NCI-H460 (cell line): ENCODE data around the gene PDPK1. TPM values are rescaled to one million over a fixed set of nuclear protein-coding genes. Genes with fewer than 3 reads are reported as not detected.

ENCODE experiments used
- DNase-seq: peaks from one replicate; pipeline ENCODE4 v3.0.0-alpha.2; 2016; ENCODE audit warnings: low read depth; ENCODE audit errors: extremely low read depth
- total RNA-seq: library from RNA; depleted of rRNA; stranded (reverse); fragments of >200 nt; shearing (Covaris generic); gene quantifications from 2 replicates; pipeline ENCODE4 v1.2.3, GENCODE V29; 2014

Gene PDPK1
- total RNA-seq, 1 experiment from 2014 or later, result 22.5 TPM

DNA sequence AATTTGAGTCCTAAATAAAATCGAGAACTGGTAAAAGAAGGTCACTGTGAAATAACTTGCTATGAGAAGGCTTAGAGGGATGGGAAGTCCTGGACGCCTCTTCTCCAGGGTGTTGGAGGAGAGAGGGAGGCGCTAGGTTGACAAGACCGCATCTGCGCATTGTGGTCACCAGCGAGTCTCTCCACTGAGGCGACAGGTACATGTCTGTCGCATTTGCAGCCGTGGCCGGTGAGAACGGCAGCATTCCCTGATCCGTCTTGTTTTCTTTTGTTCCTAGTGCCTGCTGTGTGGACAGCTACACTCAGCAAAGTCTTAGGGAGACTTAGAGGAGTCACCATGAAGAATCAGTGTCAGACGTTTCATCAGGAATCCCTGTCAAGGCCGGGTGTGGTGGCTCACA lies 32.1 kb upstream of the PDPK1 start:
- no peak for DNase-seq

GRCh38 chr16:2507052-2507659 lies 30.7 kb upstream of the PDPK1 start:
- DNase-seq, result no peak

GRCh38 chr16:2507665-2508064 lies 30.2 kb upstream of the PDPK1 start:
- DNase-seq, result no peak

GRCh38 chr16:2508722-2509400 lies 29.0 kb upstream of the PDPK1 start:
- no peak for DNase-seq

DNA sequence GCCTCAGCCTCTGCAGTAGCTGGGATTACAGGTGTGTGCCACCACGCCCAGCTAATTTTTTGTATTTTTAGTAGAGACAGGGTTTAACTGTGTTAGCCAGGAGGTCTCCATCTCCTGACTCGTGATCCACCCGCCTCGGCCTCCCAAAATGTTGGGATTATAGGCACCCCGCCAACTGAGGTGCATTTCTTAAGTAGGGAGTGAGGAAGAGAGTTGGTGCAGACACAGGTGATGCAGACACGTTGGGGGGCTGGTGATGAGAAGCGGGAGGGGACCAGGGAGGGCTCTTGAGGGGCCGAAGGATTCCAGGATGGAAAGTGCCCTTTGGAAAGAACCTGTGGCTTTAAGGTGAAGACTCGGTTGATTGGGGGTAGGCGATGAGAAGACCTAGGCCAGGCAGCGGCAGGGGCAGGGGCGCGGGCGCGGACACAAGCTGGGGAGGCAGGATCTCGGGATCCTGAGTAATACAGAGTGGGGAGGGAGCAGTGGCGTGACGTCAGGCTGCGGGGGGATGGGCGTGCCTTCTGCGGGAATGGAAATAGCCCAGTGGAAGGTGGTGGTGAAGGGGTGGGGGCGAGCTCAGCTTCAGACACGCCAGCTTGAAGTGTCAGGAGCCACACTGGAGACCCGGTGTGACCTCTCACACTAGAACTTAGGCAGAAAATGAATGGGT lies 26.6 kb upstream of the PDPK1 start:
- no peak for DNase-seq

DNA sequence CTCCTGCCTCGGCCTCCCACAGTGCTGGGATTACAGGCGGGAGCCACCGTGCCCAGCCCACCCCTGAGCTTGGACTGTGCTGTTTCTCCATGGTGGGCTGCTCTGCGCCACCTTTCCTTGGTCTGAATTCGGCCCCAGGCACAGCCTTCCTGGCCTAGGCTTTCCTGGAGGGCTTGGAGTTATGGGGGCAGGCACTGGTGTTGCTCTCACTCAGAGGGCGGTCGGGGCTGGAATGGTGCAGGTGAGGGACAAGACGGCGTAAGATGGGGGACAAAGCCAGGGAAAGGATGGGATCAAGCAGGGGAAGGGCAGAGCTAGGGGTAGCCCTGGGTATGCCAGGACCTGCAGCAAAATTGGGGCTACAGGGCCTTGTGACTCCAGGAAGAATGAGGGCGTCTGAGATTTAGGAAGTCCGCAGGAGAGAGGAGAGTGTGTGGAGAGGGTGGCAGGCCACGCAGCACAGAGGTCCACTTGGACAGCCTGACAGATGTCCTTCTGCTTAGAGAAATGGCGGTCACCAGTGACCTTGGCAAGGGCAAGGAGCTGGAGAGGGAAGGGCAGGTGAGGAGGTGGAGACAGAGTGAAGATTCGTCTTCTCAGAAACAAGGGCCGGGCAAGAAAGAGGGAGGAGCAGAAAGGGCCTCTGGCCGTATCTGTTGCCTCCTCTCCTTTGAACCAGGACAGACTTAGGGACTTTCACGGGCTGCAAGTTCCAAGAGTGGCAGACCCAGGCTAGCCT lies 25.7 kb upstream of the PDPK1 start:
- no peak for DNase-seq

DNA sequence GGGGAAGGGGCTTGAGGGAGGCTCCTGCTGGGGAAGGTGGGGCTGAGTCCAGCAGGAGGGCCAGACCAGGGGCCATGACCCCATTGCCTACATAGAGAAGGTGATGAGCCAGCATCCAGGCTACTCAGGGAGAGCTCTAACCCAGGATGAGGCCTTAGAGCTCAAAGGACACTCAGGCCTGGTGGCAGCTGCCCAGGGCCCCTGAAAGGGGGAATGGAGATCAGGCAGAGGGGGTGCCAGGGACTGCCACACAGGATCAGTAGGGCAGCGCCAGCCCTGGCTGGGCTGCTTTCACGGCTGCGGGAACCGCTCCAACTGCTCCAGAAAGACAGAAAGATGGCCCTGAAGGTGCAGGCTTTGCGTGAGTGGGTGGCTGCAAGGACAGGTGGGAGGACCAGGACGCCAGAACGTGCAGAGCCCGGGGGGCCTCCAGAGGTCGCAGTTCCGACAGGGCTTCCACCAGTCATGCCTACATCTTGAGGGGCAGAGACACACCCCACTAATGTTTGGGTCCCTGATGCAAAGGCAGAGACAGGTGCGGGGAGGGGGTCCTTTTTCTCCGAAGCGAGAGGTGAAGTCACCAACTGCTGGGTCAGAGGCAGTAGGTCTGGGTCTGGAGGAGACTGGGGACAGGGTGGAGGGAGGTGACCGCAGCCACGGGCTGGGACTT lies 25.0 kb upstream of the PDPK1 start:
- no peak for DNase-seq

DNA sequence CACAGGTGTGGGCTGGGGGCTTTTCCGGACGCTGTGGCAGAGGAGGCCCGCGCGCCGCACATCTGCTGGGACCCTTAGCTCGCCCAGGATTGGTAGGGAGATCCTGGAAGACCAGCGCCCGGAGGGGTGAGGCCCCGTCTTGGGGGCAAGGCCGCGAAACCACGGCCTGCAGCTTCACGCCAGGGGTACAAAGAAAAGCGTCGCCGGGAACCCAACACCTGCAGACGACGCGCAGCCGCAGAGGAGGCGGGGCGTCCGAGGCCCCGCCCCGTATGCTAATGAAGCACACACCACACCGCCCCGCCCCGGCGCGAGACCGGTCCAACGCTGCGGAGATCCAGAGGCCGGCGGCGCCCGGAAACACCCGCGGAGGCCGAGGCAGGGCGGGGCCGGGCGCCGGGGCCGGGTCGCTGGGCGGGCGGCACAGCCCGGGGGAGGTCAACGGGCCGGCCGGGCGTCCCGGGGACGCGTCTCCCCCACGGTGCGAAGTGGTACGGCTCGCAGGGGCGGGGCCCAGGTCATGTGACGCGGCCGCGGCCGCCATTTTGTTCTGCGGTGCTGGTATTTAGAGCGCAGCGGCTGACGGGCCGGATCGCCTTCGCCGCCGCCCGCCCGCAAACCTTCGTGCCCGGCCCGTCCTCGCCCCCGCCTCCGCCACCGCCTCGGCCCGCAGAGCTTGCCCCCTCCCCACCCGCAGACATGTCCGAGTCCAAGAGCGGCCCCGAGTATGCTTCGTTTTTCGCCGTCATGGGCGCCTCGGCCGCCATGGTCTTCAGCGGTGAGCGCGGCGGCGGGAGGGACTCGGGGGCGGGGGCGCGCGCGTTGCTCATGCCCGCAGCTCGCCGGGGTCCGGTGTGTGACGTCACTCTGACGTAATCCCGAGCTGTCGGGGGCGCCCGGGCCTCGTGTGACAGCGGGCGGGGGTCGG lies 24.2 kb upstream of the PDPK1 start, which contains the start of gene ATP6V0C:
ATP6V0C (plus strand) TSS at position 548 of the 928 bp plus-strand sequence; CDS start at position 700, 152 bp downstream.
- peak; percentile 86 for DNase-seq

DNA sequence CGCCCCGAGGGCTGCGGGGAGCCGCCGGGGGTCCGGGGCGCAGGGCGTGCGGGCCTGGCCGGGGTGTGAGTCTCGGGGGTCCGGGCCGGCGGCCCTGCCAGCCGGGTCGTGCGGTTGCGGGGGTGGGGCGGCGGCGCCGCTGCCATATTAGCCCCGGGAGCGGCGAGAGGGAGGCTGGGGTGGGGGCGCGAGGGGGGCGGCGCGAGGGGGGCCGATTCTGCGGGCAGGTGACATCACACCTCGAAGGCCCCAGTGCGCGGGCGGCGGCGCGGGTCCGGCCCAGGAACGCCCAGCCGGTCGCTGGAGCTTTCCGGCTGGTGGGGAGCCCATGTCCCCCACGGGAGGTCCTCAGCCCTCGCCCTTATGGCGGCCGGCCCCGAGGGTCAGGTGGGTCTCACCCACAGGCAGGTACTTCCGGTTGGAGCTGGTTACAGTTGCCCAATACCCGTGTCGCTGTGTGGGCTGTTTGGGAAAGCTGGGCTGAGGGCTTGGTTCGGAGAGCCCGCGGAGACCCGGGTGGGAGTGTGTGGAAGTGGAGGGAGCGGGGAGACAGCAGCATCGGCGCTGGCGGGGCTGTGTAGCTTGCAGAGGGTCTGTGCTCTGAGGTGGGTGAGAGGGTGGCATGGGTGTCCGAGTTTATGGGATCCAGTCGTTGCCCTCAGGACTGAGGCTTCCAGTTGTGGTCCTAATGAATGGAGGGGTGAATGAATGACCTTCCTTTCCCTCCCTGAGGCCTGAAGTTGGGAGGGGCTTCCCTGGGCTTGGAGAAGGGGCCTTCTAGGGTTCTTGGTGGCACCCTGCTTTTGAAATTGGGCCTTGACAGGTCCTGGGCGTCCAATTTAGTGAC lies 23.3 kb upstream of the PDPK1 start:
- DNase-seq, result no peak

DNA sequence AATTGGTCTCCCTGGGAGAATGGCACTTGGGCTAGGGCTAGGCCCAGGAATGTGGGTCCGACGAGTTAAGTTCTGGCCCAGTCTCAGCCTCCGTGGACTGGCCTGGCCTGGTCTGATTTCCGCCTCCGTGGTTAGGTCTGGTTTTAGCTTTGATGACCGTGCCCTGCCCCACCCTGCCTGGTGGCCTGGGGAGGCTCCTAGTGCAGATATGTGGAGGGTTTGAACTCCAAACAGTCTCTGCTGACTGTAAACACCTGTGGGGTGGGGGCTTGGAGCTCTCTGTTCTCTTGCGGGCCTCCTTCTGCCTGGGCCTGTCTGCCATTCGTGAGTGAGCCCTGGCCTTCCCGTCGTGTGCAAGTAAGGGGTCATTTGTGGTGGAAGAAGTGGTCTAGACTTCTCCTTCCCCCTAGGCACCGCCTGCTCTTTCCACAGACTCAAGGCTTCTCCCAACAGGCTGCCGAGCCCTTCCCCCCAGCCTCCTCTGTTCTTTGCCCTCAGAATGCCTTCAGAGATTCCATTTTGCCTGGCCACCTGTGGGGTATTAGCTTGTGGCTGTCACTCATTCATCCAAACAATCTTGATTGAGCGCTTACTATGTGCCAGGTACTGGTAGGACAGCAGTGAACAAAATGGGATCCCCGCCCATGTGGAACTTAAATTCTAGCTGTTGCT lies 22.5 kb upstream of the PDPK1 start:
- DNase-seq, result no peak

- DNase-seq, result no peak
These were observed 21.2 kb upstream of the PDPK1 start for GRCh38 chr16:2516391-2517240.

GRCh38 chr16:2517954-2518605 lies 19.7 kb upstream of the PDPK1 start:
- no peak for DNase-seq

- no peak for DNase-seq
These were observed 18.8 kb upstream of the PDPK1 start for GRCh38 chr16:2518823-2519710.

DNA sequence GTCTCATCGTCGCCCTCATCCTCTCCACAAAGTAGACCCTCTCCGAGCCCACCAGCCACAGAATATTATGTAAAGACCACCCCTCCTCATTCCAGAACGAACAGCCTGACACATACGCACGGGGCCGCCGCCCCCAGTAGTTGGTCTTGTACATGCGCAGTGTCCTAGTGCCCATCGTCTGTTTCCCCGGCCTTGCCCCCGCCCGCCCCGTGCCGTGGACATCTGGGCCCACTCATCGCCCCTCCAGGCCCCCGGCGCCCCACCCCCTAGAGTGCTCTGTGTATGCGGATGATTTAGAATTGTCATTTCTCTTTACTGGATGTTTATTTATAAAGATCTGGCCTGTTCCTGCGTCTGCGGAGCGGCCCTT lies 18.1 kb upstream of the PDPK1 start:
- no peak for DNase-seq

DNA sequence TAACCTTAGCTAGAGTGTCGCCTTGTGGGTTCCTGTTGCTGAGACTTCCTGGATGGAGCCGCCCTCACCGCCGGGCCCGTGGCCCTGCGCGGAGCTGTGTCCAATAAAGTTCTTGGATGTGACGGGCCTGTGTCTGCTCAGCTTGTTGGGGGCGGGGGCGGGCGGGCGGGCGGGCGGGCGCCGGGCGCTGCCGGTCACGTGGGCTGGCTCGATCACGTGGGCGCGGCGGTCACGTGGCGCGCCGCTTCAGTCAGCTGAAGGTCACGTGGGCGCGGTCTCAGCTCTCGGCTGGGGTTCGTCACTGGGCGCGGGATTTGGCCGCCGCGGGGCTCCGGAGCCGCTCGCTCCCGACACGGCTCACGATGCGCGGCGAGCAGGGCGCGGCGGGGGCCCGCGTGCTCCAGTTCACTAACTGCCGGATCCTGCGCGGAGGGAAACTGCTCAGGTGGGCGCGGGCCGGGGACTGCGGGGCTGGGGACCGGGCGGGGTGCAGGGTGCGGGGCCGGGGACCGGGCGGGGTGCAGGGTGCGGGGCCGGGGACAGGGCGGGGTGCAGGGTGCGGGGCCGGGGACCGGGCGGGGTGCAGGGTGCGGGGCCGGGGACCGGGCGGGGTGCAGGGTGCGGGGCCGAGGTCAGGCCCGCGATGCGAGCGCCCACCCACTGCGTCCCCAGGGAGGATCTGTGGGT lies 17.6 kb upstream of the PDPK1 start, which contains the start of gene AMDHD2:
AMDHD2 (plus strand) TSS at position 275 of the 687 bp plus-strand sequence; CDS start at position 363, 88 bp downstream.
- DNase-seq, result peak; percentile 81
